Erythroblast (primary cell): ENCODE measurements around the gene CEACAM6.
"Not testable (repeated sequence)": the region's sequence is repeated elsewhere in the genome, so short reads cannot be mapped to it uniquely, and the experiment has no call there.

Source experiments
- DNase-seq, 2 experiments: peaks; one replicate each; lab custom pipeline; 2025; lab: John Stamatoyannopoulos, UW
- GATA1 ChIP-seq: IDR thresholded peaks from 2 replicates; pipeline ENCODE4 v1.6.1; 2011; ENCODE audit warnings: low read depth, mild to moderate bottlenecking, control low read depth, low read length, moderate library complexity
- POLR2A ChIP-seq: IDR thresholded peaks from 2 replicates; pipeline ENCODE4 v1.6.1; 2011; ENCODE audit warnings: mild to moderate bottlenecking, low read length

Gene CEACAM6

DNA sequence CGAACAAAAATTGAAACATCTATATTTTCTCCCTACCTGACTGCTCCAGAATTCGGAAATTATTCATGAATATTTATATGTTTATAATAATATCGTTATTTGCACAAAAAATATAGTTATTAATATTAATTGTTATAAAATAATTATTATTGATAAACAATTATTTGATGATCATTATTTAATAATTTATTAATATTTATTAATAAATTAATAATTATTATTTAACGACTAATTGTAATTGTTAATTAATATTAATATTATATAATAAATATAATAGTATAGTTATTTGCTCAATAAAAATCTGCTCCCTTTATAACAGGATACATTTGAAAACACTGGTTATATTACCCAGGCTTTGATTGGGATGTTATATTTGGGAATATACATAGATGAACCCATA lies 14.3 kb downstream of the CEACAM6 start:
- TF ChIP-seq POLR2A = no peak
- no peak for TF ChIP-seq GATA1

DNA sequence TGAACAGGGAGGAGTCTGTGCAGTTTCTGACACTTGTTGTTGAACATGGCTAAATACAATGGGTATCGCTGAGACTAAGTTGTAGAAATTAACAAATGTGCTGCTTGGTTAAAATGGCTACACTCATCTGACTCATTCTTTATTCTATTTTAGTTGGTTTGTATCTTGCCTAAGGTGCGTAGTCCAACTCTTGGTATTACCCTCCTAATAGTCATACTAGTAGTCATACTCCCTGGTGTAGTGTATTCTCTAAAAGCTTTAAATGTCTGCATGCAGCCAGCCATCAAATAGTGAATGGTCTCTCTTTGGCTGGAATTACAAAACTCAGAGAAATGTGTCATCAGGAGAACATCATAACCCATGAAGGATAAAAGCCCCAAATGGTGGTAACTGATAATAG lies 16.1 kb downstream of the CEACAM6 start:
- TF ChIP-seq POLR2A (no peak), GATA1 (no peak)
- no peak for DNase-seq

More for the DNA sequence above, 14.3 kb downstream of the CEACAM6 start:
- no peak for DNase-seq

DNA sequence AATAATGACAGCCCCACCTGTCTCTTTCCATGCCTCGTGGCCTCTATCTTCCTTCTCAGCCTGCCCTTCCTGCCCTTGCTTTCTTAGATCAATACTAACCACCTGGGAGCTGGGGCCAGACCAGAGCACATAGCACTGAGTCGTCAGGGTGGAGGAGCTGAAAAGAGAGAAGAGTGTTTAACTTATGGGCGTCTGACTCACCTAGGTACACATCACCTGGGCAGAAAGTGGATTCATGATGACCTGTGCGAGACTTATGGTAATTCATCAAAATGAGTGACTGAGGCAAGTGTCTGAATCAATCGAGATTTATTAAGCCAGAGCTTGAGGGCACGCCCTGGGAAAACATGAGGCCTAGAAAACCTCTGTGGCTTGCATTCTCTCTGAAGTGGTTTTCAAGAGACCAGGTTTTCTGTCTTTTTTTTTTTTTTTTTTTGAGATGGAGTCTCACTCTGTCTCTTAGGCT lies 19.2 kb downstream of the CEACAM6 start:
- TF ChIP-seq POLR2A (no peak), GATA1 (no peak)
- DNase-seq = no peak

DNA sequence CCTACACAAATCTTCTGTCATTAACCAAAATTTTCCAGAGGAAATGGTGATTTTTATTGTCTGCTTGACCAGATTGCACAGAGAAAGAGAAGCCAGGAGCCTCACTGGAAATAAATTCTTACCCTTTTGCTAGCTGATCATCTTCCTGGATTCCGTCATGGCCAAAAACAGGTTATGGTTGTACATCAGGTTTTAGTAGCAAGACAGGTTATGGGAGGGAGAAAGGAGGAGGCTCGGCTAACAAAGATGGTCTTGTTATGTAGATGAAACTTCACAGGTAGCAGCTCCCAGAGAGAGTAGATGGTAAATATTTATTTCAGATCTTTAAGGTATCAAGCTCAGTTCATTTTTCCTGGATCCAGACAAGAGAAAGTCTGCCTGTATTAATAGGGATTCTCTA lies 21.4 kb downstream of the CEACAM6 start:
- no peak for DNase-seq
- TF ChIP-seq GATA1 = no peak
- TF ChIP-seq POLR2A = no peak

DNA sequence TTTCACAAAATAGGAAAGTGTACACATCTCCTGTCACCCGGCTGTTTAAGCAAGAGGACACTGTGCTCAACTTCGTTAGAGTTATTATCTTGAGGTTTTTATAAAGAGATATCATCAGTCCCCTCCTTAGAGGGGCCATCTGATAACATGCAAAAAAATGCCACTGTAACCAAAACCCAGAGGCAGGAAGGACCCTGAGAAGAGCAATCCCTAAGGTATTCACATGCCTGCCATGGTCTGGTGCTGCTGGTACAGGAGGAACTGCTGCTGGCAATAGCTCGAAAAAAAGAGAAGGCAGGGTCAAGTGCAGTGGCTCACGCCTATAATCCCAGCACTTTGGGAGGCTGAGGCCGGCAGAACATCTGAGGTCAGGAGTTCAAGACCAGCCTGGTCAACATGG lies 28.3 kb downstream of the CEACAM6 start:
- no peak for DNase-seq

DNA sequence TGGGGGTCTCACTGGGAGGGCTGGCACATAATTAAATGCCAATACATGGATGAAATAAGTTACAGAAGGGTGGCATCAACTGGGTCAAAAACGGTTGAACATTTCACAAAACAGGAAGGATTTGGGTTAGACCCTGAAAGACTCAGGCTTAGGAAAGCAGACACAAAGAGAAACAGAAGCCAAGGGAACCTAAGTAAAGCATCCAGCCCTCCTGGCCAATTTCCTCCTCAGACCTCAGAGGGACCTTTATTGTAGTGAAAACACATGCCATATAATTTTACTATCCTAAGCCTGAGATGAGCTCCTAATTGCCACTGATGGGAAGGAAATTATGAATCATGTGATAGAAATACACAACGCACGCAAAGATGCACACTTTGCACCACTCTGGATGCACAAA lies 29.0 kb downstream of the CEACAM6 start:
- no peak for TF ChIP-seq POLR2A
- DNase-seq = no peak

More for the DNA sequence above, 28.3 kb downstream of the CEACAM6 start:
- TF ChIP-seq GATA1 (no peak), POLR2A (no peak)

DNA sequence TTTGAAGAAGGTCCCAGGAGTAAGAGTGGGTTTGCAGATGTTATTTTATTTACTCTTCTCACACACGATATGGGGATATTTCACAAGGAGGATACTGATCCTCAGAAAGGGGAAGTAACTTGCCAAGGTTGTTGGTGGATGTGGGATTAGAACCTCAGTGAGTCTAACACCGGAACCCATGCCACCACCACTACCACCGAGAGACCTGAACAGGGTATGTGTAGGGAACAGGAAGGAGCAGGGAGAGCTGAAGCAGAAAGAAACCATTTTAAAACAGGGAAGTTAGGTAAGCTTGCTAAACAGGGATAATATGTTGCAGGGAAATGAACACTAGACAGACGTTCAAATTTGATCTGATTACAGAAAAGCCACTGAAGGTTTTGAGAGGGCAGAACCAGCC lies 29.4 kb downstream of the CEACAM6 start:
- no peak for TF ChIP-seq POLR2A
- TF ChIP-seq GATA1 = no peak
- DNase-seq = no peak

DNA sequence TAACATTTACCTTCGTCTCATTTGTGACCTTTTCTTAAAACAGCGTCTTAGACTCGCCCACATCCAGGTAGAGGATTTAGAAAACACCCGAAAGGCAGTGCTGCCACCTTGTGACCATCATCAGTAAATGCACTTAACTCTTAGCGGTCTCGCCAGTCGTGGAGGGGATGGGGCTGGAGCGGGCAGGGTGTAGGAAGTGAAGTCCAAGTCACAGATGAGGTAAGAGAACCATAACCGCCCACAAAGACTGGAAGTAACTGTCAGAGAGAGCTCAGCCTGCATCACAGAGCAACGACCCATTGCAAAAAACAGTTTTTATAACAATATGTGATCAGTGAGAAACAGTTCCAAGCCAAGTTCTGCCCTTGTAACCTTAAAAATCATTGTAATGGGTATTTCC lies 30.3 kb downstream of the CEACAM6 start:
- TF ChIP-seq POLR2A (no peak), GATA1 (no peak)
- DNase-seq = peak; percentile 65 to 81

DNA sequence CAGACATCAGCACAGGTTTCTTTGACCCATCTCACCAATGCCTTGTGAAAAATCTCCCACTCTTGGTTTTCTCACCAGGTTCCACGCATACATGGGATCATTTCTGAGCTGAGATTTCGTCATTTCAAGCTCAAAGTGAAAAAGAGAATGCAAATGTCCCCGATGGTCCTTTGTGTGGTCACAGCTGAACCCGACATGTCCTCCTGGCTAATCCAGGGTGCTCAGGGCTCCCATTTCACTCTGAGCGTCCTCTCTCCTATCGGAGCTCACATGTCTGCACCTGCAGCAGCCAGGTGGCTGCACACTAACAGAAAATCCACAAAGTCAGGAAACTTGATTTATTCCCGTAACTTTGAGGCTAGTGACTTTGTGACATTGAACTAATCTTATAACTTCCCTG lies 31.7 kb downstream of the CEACAM6 start:
- TF ChIP-seq POLR2A (no peak), GATA1 (no peak)
- no peak for DNase-seq

DNA sequence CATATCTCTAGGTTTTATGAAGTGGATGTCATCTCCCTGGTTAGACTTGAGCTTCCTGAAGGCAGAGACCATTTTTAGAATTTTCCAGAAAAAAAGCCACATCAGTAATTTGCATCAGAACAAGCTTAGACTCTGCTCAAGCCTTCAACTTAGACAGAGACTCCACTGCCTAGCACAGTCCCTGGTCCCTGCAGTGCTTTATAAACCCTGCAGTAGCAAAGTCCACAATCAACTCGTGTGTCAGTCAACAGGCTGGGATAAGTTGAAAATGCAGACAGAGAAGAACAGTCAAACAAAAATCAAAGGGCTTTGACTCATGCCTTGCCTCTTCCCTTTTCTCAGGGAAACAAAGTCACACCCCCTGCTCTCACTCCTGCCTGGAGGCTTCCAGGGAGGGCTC lies 33.2 kb downstream of the CEACAM6 start:
- not testable (repeated sequence) for DNase-seq

DNA sequence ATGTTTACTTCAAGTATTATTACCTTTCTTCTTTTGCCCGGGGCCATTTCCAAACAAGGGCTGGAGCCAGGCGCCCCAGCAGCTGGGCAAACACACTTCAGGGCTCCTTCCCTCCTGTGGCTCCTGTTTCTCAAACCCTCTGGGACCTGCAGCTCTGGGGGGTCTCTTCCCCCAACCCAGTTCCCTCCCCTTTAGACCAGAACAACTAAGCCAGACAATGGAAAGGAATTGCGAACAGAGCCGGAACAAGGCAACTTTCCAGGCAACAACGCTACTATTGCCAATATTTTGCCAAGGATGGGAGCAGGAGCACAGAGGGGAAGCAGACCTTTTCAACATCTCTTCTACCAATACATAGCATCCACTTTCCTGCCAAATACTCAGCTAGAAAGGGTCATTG lies 33.7 kb downstream of the CEACAM6 start:
- DNase-seq = not testable (repeated sequence)

DNA sequence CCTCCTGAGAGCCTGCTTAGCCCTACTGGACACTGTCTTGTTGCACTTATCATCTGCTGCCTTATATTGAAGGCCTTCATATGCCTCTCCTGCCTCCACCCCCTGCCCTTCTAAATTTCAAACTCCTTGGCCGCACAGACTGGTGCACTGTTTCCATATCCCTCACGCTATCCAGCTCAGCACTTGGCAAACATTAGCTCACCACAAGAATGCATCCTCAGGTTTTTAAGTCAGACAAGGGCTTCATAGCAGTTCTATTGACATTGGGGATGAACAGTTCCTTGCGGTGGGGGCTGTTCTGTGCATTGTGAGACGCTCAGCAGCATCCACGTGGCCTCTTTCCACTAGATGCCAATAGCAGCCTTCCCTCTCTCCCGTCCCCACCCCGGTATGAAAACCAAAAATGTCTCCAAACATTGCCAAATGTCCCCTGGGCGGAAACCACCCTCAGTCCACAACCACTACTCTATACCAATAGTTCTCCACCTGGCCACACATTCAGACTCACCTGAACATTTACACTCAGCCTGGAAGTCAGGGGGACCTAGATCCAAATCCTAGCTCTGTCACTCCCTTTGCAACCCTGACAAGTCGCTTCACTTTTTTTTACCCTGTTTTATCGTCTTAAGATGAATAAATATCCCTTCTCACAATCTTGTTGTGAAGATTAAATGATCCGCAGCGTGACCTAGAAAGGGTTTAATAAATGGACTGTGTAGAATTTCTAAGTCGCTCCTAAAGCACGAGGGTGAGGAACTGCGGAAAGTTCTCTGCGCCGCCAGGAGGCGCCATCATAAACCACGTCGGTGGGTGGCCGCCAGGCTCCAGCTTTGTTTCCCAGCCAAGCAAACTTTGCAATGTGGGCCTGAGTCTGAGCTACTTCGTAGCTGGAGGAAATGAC lies 37.4 kb downstream of the CEACAM6 start:
- peak; percentile 39 to 60 for DNase-seq
- TF ChIP-seq POLR2A (no peak), GATA1 (no peak)

DNA sequence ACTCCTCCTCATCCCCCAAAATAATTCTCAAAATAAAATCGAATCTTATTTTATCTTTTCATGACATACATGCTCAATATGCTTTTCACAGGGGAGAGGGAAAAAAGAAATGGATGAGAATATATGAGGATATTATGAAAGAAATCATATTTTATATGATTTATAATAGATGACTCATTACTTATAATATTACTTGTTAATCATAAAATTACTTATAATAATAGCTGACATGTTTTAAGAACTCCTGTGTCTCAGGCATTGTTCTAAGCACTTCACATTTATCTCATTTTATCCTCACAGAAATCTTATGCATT lies 38.0 kb downstream of the CEACAM6 start:
- TF ChIP-seq GATA1 (no peak), POLR2A (no peak)
- no peak for DNase-seq

DNA sequence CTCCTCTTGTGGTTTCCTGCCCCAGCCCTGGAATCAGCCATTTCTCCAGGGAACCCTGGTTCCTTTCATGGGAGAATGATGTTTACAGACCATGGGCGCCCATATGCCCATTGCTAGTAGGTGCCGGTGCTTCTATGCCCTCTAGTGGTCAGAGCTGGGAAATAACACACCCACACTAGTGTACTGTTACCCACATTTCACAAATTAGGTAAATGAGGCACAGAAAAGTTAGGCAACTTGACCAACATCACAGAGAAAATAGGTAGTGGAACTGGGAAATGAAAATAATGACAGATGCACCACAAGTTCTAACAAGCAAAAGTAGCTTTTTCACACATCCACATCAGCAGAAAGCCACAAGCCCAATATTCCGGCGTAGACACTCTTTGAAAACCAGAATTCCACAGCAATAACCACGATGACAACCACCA lies 39.7 kb downstream of the CEACAM6 start:
- peak; percentile 23 to 59 for DNase-seq
- TF ChIP-seq GATA1 (no peak), POLR2A (no peak)

DNA sequence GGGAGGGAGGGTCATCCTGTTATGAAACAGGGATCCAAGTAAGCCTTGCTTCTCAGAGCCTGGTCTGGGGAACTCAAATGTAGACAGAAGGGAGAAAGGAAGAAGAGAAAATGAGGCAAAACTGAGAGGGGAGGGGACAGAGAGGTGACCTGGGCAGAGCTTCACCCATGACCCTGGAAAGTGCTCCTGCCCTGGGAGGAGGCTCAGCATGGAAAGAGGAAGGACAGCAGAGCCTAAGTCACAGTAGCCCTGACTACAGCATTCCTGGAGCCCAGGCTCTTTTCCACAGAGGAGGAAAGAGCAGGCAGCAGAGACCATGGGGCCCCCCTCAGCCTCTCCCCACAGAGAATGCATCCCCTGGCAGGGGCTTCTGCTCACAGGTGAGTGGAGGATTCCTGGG lies 41.0 kb downstream of the CEACAM6 start, which contains the start of gene CEACAM3:
TSS of gene CEACAM3 (plus strand) at position 226 of the 400 bp plus-strand sequence. CDS start at position 317, 91 bp downstream.
- DNase-seq = no peak
- no peak for TF ChIP-seq POLR2A
- TF ChIP-seq GATA1 = no peak

DNA sequence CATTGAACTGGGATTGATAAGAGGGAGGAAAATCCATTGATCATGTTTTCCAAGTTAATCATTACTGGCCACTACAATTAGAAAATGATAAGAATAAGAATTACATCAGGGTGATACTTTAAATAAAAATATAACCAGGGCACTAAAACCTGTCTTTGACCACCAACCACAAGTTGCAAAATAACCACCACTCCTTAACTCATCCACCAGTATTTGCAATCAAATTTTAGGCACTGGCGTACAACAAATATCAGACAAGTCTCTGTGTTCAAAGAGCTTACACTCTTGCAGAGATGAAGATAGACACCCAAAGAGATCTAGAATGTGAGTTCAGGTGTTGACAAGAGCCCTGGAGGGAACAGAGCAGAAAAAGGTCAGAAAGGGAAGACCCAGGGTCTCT lies 41.6 kb downstream of the CEACAM6 start:
- TF ChIP-seq GATA1 (no peak), POLR2A (no peak)
- DNase-seq = no peak
